Naive thymus-derived CD8-positive, alpha-beta T cell (primary cell): ENCODE data around the gene VAT1L. TPM values are rescaled to one million over a fixed set of nuclear protein-coding genes. Genes with fewer than 3 reads are reported as not detected.

Experiments
- ATAC-seq, 2 donors: fragments of 150-1000 bp; cut with Tn5 transposase in 1 of 2; sonication (Bioruptor Pico), chemical (Tn5 transposase) in 1 of 2; 1 replicate in 1 of 2; 2 replicates in 1 of 2; pipeline ENCODE4 v1.10.0; 2021; ENCODE audit warnings: mild to moderate bottlenecking in 2 of 2, moderate library complexity in 2 of 2
- POLR2A ChIA-PET: fragments of 350-600 bp; sonication (Branson Sonifier 250); formaldehyde crosslinking; loops from one replicate; lab custom pipeline; 2021; ENCODE audit warnings: antibody characterized with exemption; lab: Charles Lee
- DNase-seq, 10 donors: peaks; one replicate each; pipeline versions ENCODE4 v3.0.0 to v3.0.0-alpha.2; 2020 to 2022
- H3K27ac Mint-ChIP-seq, 10 donors: one replicate each; pipeline ENCODE4 v1.8.0; 2020 to 2022; ENCODE audit warnings: mild to moderate bottlenecking in 10 of 10, mixed read lengths in 10 of 10, moderate library complexity in 4 of 10, inconsistent platforms in 1 of 10
- H3K27me3 Mint-ChIP-seq, 5 donors: one replicate each; pipeline ENCODE4 v1.8.0; 2021 to 2022; ENCODE audit warnings: mixed read lengths in 5 of 5
- H3K36me3 Mint-ChIP-seq, 3 donors: one replicate each; pipeline ENCODE4 v1.8.0; 2020 to 2022; ENCODE audit warnings: mixed read lengths in 3 of 3, mild to moderate bottlenecking in 2 of 3, inconsistent platforms in 1 of 3
- H3K4me1 Mint-ChIP-seq, 4 donors: one replicate each; pipeline ENCODE4 v1.8.0; 2021 to 2022; ENCODE audit warnings: mixed read lengths in 4 of 4
- H3K4me3 Mint-ChIP-seq, 10 donors: one replicate each; pipeline ENCODE4 v1.8.0; 2020 to 2022; ENCODE audit warnings: mild to moderate bottlenecking in 10 of 10, mixed read lengths in 10 of 10, moderate library complexity in 6 of 10, inconsistent platforms in 1 of 10
- H3K9me3 Mint-ChIP-seq, 9 donors: one replicate each; pipeline ENCODE4 v1.8.0; 2020 to 2022; ENCODE audit warnings: mixed read lengths in 9 of 9, mild to moderate bottlenecking in 3 of 9, inconsistent platforms in 1 of 9, moderate library complexity in 1 of 9
- polyA plus RNA-seq, 3 donors: library from polyadenylated mRNA; unstranded; fragments of 300-500 nt; fragmentation: Illumina TruSeq; gene quantifications; one replicate each; pipeline ENCODE4 v1.2.3, GENCODE V29; 2021
- total RNA-seq, 8 experiments: library from RNA in 2 of 8; stranded (reverse) in 2 of 8; gene quantifications; one replicate each; pipeline ENCODE4 v1.2.3 and lab custom pipeline; 2021 to 2026

The VAT1L gene
- total and polyA plus RNA-seq, 5 experiments from 2014 or later, result not detected

GRCh38 chr16:77842468-77842867 lies 54.1 kb downstream of the VAT1L start:
- ATAC-seq (no peak), DNase-seq (no peak)
- Mint-ChIP-seq H3K36me3 (no peaks in the 10 kb centered on the region), H3K4me3 (no peak overlapping the region), H3K27ac (no peak overlapping the region), H3K9me3 (peaks cover 0 to 3% (median 0%) of the 10 kb centered on the region in 9 donors), H3K4me1 (no peaks in the 10 kb centered on the region), H3K27me3 (peaks cover 3 to 46% (median 17%) of the 10 kb centered on the region in 5 donors)
- POLR2A ChIA-PET, result no interaction called here

GRCh38 chr16:77843405-77843804 lies 55.0 kb downstream of the VAT1L start:
- Mint-ChIP-seq H3K27ac (no peak overlapping the region), H3K4me1 (no peaks in the 10 kb centered on the region), H3K9me3 (peaks cover 0 to 3% (median 0%) of the 10 kb centered on the region in 9 donors), H3K4me3 (no peak overlapping the region), H3K27me3 (peaks cover 6 to 52% (median 16%) of the 10 kb centered on the region in 5 donors), H3K36me3 (no peaks in the 10 kb centered on the region)
- POLR2A ChIA-PET, result no interaction called here
- no peak for ATAC-seq
- no peak for DNase-seq

GRCh38 chr16:77844801-77845200 lies 56.4 kb downstream of the VAT1L start:
- no peak overlapping the region for H3K27ac Mint-ChIP-seq
- H3K4me1 Mint-ChIP-seq, result no peaks in the 10 kb centered on the region
- peaks cover 0 to 2% (median 0%) of the 10 kb centered on the region in 9 donors for H3K9me3 Mint-ChIP-seq
- ATAC-seq, result no peak
- POLR2A ChIA-PET, result no interaction called here
- H3K4me3 Mint-ChIP-seq, result no peak overlapping the region
- no peaks in the 10 kb centered on the region for H3K36me3 Mint-ChIP-seq
- peaks cover 4 to 45% (median 8%) of the 10 kb centered on the region in 5 donors for H3K27me3 Mint-ChIP-seq
- DNase-seq, result no peak

GRCh38 chr16:77849646-77850258 lies 61.4 kb downstream of the VAT1L start:
- peaks cover 0 to 2% (median 0%) of the 10 kb centered on the region in 9 donors for H3K9me3 Mint-ChIP-seq
- no peak overlapping the region for H3K27ac Mint-ChIP-seq
- no peak for ATAC-seq
- POLR2A ChIA-PET, result no interaction called here
- peaks cover 4 to 42% (median 7%) of the 10 kb centered on the region in 5 donors for H3K27me3 Mint-ChIP-seq
- no peaks in the 10 kb centered on the region for H3K4me1 Mint-ChIP-seq
- no peak for DNase-seq
- H3K36me3 Mint-ChIP-seq, result no peaks in the 10 kb centered on the region
- H3K4me3 Mint-ChIP-seq, result no peak overlapping the region

GRCh38 chr16:77850636-77851333 lies 62.4 kb downstream of the VAT1L start:
- peaks cover 0 to 2% (median 0%) of the 10 kb centered on the region in 9 donors for H3K9me3 Mint-ChIP-seq
- no peaks in the 10 kb centered on the region for H3K36me3 Mint-ChIP-seq
- no peak for DNase-seq
- no peaks in the 10 kb centered on the region for H3K4me1 Mint-ChIP-seq
- POLR2A ChIA-PET, result no interaction called here
- peaks cover 4 to 38% (median 4%) of the 10 kb centered on the region in 5 donors for H3K27me3 Mint-ChIP-seq
- no peak for ATAC-seq
- no peak overlapping the region for H3K27ac Mint-ChIP-seq
- H3K4me3 Mint-ChIP-seq, result no peak overlapping the region

GRCh38 chr16:77853161-77853560 lies 64.8 kb downstream of the VAT1L start:
- no peak for ATAC-seq
- no peaks in the 10 kb centered on the region for H3K36me3 Mint-ChIP-seq
- POLR2A ChIA-PET, result no interaction called here

GRCh38 chr16:77856438-77857160 lies 68.2 kb downstream of the VAT1L start:
- Mint-ChIP-seq H3K9me3 (no peaks in the 10 kb centered on the region), H3K27me3 (peaks cover 4 to 37% (median 17%) of the 10 kb centered on the region in 5 donors), H3K4me1 (no peaks in the 10 kb centered on the region), H3K27ac (no peak overlapping the region), H3K36me3 (no peaks in the 10 kb centered on the region), H3K4me3 (no peak overlapping the region)
- POLR2A ChIA-PET, result no interaction called here
- no peak for ATAC-seq
- no peak for DNase-seq

More at GRCh38 chr16:77853161-77853560, 64.8 kb downstream of the VAT1L start:
- Mint-ChIP-seq H3K9me3 (peaks cover 0 to 2% (median 0%) of the 10 kb centered on the region in 9 donors), H3K27me3 (peaks cover 5 to 32% (median 7%) of the 10 kb centered on the region in 5 donors), H3K4me3 (no peak overlapping the region), H3K4me1 (no peaks in the 10 kb centered on the region), H3K27ac (no peak overlapping the region)
- no peak for DNase-seq

GRCh38 chr16:77858060-77858459 lies 69.7 kb downstream of the VAT1L start:
- DNase-seq, result no peak
- POLR2A ChIA-PET, result no interaction called here

GRCh38 chr16:77859493-77860232 lies 71.3 kb downstream of the VAT1L start:
- peaks cover 4 to 45% (median 16%) of the 10 kb centered on the region in 5 donors for H3K27me3 Mint-ChIP-seq
- peaks cover 0 to 3% (median 0%) of the 10 kb centered on the region in 9 donors for H3K9me3 Mint-ChIP-seq
- POLR2A ChIA-PET, result no interaction called here
- ATAC-seq (no peak), DNase-seq (no peak)
- no peaks in the 10 kb centered on the region for H3K4me1 Mint-ChIP-seq
- H3K36me3 Mint-ChIP-seq, result no peaks in the 10 kb centered on the region
- no peak overlapping the region for H3K27ac Mint-ChIP-seq
- H3K4me3 Mint-ChIP-seq, result no peak overlapping the region

More at GRCh38 chr16:77858060-77858459, 69.7 kb downstream of the VAT1L start:
- H3K27ac Mint-ChIP-seq, result no peak overlapping the region
- H3K27me3 Mint-ChIP-seq, result peaks cover 4 to 39% (median 15%) of the 10 kb centered on the region in 5 donors
- H3K4me1 Mint-ChIP-seq, result no peaks in the 10 kb centered on the region
- no peak for ATAC-seq
- no peaks in the 10 kb centered on the region for H3K9me3 Mint-ChIP-seq
- H3K36me3 Mint-ChIP-seq, result no peaks in the 10 kb centered on the region
- no peak overlapping the region for H3K4me3 Mint-ChIP-seq

- DNase-seq, result no peak
- no peak overlapping the region for H3K4me3 Mint-ChIP-seq
- H3K4me1 Mint-ChIP-seq, result peaks cover 0 to 1% (median 0%) of the 10 kb centered on the region in 4 donors
- H3K27me3 Mint-ChIP-seq, result peaks cover 4 to 53% (median 18%) of the 10 kb centered on the region in 5 donors
- H3K9me3 Mint-ChIP-seq, result peaks cover 0 to 4% (median 0%) of the 10 kb centered on the region in 9 donors
- no peak for ATAC-seq
- POLR2A ChIA-PET, result no interaction called here
- H3K27ac Mint-ChIP-seq, result no peak overlapping the region
- no peaks in the 10 kb centered on the region for H3K36me3 Mint-ChIP-seq
Measured at GRCh38 chr16:77860953-77861352, 72.6 kb downstream of the VAT1L start.

GRCh38 chr16:77863250-77863649 lies 74.9 kb downstream of the VAT1L start:
- no peak overlapping the region for H3K27ac Mint-ChIP-seq
- POLR2A ChIA-PET, result no interaction called here
- no peak for DNase-seq
- no peak overlapping the region for H3K4me3 Mint-ChIP-seq
- H3K36me3 Mint-ChIP-seq, result no peaks in the 10 kb centered on the region
- peaks cover 0 to 43% (median 9%) of the 10 kb centered on the region in 5 donors for H3K27me3 Mint-ChIP-seq
- ATAC-seq, result no peak
- H3K4me1 Mint-ChIP-seq, result peaks cover 0 to 4% (median under 1%) of the 10 kb centered on the region in 4 donors
- H3K9me3 Mint-ChIP-seq, result peaks cover 0 to 4% (median 0%) of the 10 kb centered on the region in 9 donors

- ATAC-seq, result no peak
- DNase-seq, result no peak
- Mint-ChIP-seq H3K4me3 (no peak overlapping the region), H3K36me3 (no peaks in the 10 kb centered on the region), H3K4me1 (peaks cover 0 to 9% (median 2%) of the 10 kb centered on the region in 4 donors), H3K27ac (no peak overlapping the region), H3K27me3 (peaks cover 0 to 33% (median 6%) of the 10 kb centered on the region in 5 donors), H3K9me3 (peaks cover 0 to 4% (median 0%) of the 10 kb centered on the region in 9 donors)
- POLR2A ChIA-PET, result no interaction called here
Measured at GRCh38 chr16:77866752-77867151, 78.4 kb downstream of the VAT1L start.
